ENCODE measurements around the gene BAG5. TPM values are rescaled to one million over a fixed set of nuclear protein-coding genes. Genes with fewer than 3 reads are reported as not detected.

BAG5 gene
- total RNA-seq, 1 experiment from 2014 or later = 36.5 TPM

DNA sequence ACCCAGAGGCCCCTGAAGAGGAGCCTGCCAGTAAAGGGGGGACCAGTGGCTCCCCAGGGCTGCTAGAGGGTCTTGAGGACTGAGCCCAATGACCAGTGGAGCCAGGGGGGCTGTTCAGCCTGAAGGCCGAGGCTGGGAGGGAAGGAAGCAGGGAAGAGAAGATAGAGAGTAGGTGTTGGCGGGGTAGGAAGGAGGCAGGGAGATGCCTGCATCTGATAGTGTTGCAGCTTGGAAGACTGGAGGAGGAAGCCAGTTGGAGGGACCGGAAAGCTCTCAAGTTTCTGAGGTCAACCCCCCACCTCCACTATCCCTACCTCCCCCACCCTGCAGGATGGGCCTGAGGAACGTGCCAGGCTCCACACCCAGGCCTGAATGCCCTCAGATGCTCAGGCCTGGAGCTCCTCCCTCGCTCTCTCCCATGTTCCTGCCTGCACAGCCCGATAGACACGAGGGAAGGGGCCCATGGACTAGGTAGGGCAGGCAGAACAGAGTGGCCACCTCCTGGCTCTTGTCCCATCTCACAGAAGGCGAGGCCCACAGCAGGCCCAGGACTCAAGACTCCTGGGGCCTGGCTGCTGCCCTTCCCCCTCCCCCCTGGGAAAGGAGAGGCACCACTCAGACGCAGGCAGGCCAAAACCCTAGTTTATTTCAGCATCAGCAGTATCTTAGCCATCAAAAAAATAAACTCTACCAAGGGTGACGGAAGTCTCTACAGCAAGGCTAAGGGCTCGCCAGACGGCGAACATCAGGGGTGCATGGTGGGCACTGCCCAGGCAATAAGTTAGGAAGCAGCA is 43.2 kb downstream of the BAG5 start:
- Mint-ChIP-seq H3K36me3 (ENCODE audit: insufficient read depth, unreplicated experiment) (peaks cover 37% of the 10 kb centered on the region), H3K9me3 (ENCODE audit: low read depth, unreplicated experiment) (no peaks in the 10 kb centered on the region), H3K27ac (ENCODE audit: unreplicated experiment) (peak overlapping the region; percentile 18), H3K4me3 (ENCODE audit: low read depth, unreplicated experiment) (no peak overlapping the region), H3K27me3 (ENCODE audit: unreplicated experiment) (no peaks in the 10 kb centered on the region), H3K4me1 (ENCODE audit: low read depth, unreplicated experiment) (peaks cover 5% of the 10 kb centered on the region)
- intact Hi-C loops (cut with micrococcal nuclease; ENCODE audit: unreplicated experiment) = loop anchor here (2.0 kb wide), 1 partner anchor 28 kb away; no protein-coding TSS in a partner anchor
- TF ChIP-seq, protein P1, sequence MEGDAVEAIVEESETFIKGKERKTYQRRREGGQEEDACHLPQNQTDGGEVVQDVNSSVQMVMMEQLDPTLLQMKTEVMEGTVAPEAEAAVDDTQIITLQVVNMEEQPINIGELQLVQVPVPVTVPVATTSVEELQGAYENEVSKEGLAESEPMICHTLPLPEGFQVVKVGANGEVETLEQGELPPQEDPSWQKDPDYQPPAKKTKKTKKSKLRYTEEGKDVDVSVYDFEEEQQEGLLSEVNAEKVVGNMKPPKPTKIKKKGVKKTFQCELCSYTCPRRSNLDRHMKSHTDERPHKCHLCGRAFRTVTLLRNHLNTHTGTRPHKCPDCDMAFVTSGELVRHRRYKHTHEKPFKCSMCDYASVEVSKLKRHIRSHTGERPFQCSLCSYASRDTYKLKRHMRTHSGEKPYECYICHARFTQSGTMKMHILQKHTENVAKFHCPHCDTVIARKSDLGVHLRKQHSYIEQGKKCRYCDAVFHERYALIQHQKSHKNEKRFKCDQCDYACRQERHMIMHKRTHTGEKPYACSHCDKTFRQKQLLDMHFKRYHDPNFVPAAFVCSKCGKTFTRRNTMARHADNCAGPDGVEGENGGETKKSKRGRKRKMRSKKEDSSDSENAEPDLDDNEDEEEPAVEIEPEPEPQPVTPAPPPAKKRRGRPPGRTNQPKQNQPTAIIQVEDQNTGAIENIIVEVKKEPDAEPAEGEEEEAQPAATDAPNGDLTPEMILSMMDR (IDR thresholded peaks at IDR 0.05; ENCODE audit: unreplicated experiment) = no peak
- CTCF ChIA-PET = interaction anchor here (0.9 to 2.5 kb wide), 5 partner anchors 9 to 28 kb away, joined by 3 to 23 read pairs (median 4); partner anchors contain the start of gene TRMT61A
- BruUV-seq (replicated peaks) = no TSS peak
- no peak for DNase-seq

DNA sequence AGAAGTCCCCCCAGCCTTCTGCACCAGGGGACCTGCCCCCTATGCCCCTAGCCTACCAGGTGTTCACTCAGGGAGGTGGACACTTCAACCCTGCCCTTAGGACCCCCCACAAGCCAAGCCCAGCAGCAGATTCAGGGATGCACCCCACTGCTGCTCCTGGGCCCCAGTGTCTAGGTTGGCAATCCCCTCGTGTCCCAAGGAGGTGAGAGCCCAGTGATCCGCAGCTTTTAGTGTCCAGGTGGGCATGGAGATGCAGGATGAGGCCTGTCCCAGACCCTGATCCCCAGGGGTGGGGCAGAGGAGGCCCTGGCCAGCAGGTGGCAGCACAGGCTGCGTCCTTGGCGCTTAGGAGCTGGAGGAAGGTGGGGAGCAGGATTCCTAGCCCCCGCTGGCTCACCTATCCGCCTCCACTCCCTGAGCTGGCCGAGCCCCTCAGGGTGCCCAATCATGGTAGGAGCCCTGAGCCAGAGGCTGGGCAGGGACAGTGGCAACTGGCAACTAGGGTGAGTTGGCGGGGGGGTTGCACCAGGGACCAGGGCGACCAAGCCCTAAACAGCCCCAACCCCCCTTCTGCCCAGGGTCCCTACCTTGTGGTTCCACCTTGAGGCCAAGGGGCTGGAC is 43.9 kb downstream of the BAG5 start:
- H3K27me3 Mint-ChIP-seq (ENCODE audit: unreplicated experiment) = no peaks in the 10 kb centered on the region
- peaks cover 5% of the 10 kb centered on the region for H3K4me1 Mint-ChIP-seq (ENCODE audit: low read depth, unreplicated experiment)
- peaks cover 35% of the 10 kb centered on the region for H3K36me3 Mint-ChIP-seq (ENCODE audit: insufficient read depth, unreplicated experiment)
- TF ChIP-seq, protein P1 (IDR thresholded peaks at IDR 0.05; ENCODE audit: unreplicated experiment) = peak; percentile 80
- no TSS peak for BruUV-seq (replicated peaks)
- peak overlapping the region; percentile 18 for H3K27ac Mint-ChIP-seq (ENCODE audit: unreplicated experiment)
- no peaks in the 10 kb centered on the region for H3K9me3 Mint-ChIP-seq (ENCODE audit: low read depth, unreplicated experiment)
- H3K4me3 Mint-ChIP-seq (ENCODE audit: low read depth, unreplicated experiment) = no peak overlapping the region
- DNase-seq = peak; percentile 82
- CTCF ChIA-PET = interaction anchor here (0.9 to 2.5 kb wide), 5 partner anchors 10 to 28 kb away, joined by 3 to 23 read pairs (median 4); partner anchors contain the start of gene TRMT61A
- intact Hi-C loops (cut with micrococcal nuclease; ENCODE audit: unreplicated experiment) = loop anchor here (2.0 kb wide), 1 partner anchor 28 kb away; no protein-coding TSS in a partner anchor

DNA sequence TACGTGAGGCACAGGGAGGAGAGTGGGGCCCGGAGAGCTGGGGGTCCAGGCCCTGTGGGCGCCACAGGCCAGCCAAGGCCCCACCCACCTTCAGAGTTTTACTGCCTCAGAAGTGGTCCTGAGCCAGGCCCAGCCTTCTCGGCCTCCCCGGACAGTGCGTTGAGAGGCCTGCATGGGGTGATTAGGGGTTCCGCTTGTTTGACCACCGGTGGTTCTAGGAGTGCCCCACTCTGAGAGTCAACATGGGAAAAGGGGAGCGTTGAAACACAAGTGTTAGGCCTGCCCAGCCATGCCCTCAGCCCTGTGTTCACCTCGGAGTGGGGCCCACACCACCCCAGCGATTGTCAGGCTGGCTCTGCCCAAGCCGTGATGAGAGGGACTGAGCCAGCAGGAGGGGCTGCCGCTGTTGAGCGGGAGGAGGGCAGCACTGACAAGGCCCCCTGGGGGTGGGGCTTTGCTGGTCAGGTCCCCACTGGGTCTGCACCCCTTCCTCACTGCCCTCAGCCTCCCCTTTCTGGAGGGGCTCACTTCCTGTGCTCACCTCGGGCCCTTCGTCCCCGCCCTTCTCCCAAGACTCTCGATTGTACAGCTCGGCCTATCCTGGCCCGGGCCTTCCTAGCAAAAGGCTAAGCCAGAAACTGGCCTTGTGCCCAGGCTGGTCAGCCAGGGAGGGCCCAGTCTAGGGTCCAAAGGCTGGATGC is 44.6 kb downstream of the BAG5 start:
- TF ChIP-seq, protein P1 (IDR thresholded peaks at IDR 0.05; ENCODE audit: unreplicated experiment) = no peak
- no TSS peak for BruUV-seq (replicated peaks)
- no peak overlapping the region for H3K4me3 Mint-ChIP-seq (ENCODE audit: low read depth, unreplicated experiment)
- CTCF ChIA-PET = interaction anchor here (1.0 to 2.5 kb wide), 3 partner anchors 17 to 29 kb away, joined by 3 to 23 read pairs (median 4); no protein-coding TSS in a partner anchor
- peak overlapping the region; percentile 22 for H3K27ac Mint-ChIP-seq (ENCODE audit: unreplicated experiment)
- no peak for DNase-seq
- intact Hi-C loops (cut with micrococcal nuclease; ENCODE audit: unreplicated experiment) = loop anchor here (2.0 kb wide), 1 partner anchor 29 kb away; no protein-coding TSS in a partner anchor
- H3K4me1 Mint-ChIP-seq (ENCODE audit: low read depth, unreplicated experiment) = peaks cover 5% of the 10 kb centered on the region
- H3K27me3 Mint-ChIP-seq (ENCODE audit: unreplicated experiment) = no peaks in the 10 kb centered on the region
- peaks cover 36% of the 10 kb centered on the region for H3K36me3 Mint-ChIP-seq (ENCODE audit: insufficient read depth, unreplicated experiment)
- H3K9me3 Mint-ChIP-seq (ENCODE audit: low read depth, unreplicated experiment) = no peaks in the 10 kb centered on the region

DNA sequence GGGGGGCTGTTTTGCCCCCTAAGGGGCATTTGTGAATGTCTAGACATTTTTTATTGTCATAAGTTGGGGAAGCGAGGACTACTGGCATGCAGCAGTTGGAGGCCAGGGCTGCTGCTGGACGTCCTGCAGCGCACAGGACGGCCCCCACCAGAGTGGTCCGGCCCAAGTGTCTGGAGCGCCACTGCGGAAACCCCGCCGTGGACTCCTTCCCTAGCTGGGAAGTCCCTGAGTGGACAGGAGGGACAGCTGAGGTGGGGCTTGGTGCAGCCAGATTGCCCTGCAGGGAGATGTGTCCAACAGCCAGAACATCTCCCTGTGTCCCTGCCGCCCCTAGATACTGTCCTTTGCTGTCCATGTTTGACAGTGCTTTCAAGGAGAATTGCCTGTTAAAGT is 45.3 kb downstream of the BAG5 start:
- BruUV-seq (replicated peaks) = no TSS peak
- H3K27me3 Mint-ChIP-seq (ENCODE audit: unreplicated experiment) = no peaks in the 10 kb centered on the region
- TF ChIP-seq, protein P1 (IDR thresholded peaks at IDR 0.05; ENCODE audit: unreplicated experiment) = no peak
- peak overlapping the region; percentile 22 for H3K27ac Mint-ChIP-seq (ENCODE audit: unreplicated experiment)
- peaks cover 43% of the 10 kb centered on the region for H3K36me3 Mint-ChIP-seq (ENCODE audit: insufficient read depth, unreplicated experiment)
- H3K4me1 Mint-ChIP-seq (ENCODE audit: low read depth, unreplicated experiment) = peaks cover 5% of the 10 kb centered on the region
- DNase-seq = no peak
- H3K9me3 Mint-ChIP-seq (ENCODE audit: low read depth, unreplicated experiment) = no peaks in the 10 kb centered on the region
- no peak overlapping the region for H3K4me3 Mint-ChIP-seq (ENCODE audit: low read depth, unreplicated experiment)
- intact Hi-C loops (cut with micrococcal nuclease; ENCODE audit: unreplicated experiment) = no loop called here
- CTCF ChIA-PET = interaction anchor here (2.5 kb wide), 1 partner anchor 30 kb away, joined by 23 read pairs; no protein-coding TSS in a partner anchor

All from Calu3 (cell line).